CD4-positive, alpha-beta T cell treated with Interleukin-15 for 1 hour (primary cell): ENCODE data around the gene HCAR2.
"Not testable (repeated sequence)": the region's sequence is repeated elsewhere in the genome, so short reads cannot be mapped to it uniquely, and the experiment has no call there.

Experiments
- DNase-seq: peaks from one replicate; pipeline ENCODE4 v3.0.0-alpha.2; 2020

Gene HCAR2

DNA sequence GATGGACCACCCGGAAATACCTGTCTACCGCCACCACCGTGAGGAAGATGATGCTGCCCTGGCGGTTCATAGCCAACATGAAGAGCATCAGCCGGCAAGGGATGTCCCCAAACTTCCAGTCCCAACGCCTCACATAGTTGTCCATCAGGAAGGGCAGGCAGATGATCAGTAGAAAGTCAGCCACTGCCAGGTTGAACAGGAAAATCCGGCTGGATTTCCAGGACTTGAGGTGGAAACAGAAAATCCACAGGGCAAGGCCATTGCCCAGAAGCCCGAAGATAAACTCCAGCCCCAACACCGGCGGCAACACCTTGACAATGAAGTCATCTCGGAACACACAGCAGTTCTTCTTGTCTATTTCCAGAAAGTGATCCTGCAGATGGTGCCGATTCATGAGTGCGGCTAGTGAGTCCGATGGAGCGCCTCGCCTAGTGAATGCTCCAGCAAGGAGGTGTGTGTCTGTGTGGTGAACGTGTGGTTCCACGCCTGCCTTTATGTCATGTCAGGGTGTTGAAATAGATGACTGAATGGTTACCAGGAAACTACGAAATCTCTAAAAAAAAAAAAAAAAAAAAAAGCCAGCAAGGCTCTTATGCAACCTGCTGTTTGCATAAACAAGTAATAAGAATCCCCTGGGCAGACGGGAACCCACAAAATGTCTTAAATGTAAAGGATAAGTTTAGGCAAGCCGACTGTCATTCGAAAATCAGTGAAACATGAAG is at the start of gene HCAR2:
Gene HCAR2 (minus strand): TSS at position 468 of the 722 bp plus-strand sequence. CDS start 74 bp downstream, at position 394.
- DNase-seq: peak; percentile 61

- peak; percentile 98 for DNase-seq
Observed at GRCh38 chr12:122752464-122753318, 49.5 kb upstream of the HCAR2 start, which contains the start of gene DENR. TSS of gene DENR (plus strand) at chr12:122752824. CDS start at chr12:122753702, 878 bp downstream.

GRCh38 chr12:122750781-122751515 is 47.8 kb upstream of the HCAR2 start:
- DNase-seq: not testable (repeated sequence)

DNA sequence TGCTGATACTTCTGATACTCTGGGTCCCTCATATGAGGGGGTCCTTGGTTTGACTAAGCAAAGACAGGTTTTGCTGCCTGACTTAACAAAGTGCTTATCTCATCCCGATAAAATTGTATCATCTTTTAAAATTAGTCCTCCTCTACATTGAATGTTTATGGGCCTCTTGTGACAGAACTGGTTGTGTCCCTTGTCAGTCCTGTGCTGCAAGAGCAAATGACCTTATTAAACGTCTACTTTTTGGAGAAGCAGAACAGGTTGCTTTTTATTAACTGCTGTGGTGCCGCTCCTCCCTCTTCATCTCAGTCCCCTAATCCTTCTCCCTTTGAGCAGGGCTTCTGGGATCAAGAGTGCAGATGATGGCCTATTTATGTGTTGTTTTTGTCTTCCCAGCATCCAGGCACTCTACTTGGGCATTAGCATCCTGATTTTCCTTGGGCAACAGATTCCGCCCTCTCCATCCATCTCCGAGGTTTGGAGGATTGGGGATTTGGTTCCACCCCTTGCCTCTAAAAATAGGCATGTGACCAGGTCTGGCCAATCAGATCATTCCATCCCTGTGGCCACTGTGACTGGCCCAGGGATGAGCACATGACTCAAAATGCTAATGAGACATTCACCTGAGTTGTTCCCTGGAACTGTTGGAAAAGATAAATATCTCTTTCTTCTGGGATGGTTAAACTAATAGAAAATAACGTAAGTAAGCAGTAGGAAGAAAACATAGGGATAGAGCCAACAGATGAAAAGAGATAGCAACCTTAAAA is 46.6 kb upstream of the HCAR2 start:
- no peak for DNase-seq

GRCh38 chr12:122747224-122748135 is 44.3 kb upstream of the HCAR2 start:
- DNase-seq: no peak

GRCh38 chr12:122743895-122744525 is 40.9 kb upstream of the HCAR2 start:
- peak; percentile 62 for DNase-seq

GRCh38 chr12:122740351-122740750 is 37.2 kb upstream of the HCAR2 start:
- no peak for DNase-seq

GRCh38 chr12:122738571-122738970 is 35.4 kb upstream of the HCAR2 start:
- no peak for DNase-seq

DNA sequence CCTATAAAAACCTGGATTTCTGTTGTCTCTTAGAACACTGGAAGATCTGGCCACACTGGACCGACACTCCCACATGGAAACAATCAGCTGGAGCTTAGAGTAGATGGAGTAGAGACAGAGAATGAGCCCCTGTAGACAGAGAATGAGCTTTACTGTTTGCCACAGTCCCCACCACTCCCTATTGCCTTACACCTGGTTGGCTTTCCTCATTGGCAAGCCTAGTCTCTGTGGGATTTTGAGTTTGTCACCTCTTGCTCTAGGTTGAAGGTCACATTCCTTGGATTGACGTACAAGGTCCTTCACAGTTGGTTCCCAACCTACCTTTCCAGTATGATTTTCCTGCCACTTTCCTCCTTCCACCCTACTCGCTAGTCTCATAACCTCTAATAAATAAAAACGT is 29.5 kb upstream of the HCAR2 start:
- DNase-seq: no peak

GRCh38 chr12:122732170-122732569 is 29.0 kb upstream of the HCAR2 start:
- no peak for DNase-seq

DNA sequence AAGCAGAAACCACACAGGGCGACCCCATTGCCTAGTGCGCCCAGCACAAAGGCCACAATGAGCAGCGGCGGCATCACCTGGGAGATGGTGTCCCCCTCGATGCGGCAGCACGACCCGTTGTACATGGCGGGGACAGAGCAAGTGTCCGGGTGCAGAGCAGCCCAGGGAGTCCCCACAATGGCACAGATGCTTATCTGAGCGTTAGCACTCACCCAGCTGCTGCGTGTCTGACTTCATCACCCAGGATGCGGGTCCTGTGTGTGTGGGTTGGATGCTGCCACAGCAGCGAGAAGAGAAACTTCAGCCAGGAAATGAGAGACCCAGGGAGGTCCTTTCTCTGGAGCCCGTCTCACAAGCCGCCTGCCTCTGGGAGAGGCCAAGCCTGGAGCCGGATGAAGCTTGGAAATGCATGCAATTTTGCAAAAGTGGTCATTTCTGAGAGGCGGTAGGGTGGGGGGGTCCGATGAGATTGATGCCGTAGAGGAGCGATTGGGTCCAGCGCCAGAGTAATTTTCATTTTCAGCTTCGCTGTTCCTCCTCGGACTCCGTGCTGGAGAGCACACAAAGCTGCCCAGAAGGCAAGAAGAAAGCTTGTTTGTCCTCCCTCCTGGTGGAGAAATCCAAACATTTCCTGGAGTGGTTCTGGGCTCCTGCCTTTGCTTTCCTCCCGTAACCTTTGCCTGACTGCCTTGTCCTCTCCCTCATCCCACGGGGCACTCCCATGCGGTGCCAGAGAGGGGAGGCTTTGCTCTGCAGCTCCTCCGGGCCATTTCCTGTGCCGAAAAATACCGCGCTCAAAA is 27.3 kb upstream of the HCAR2 start, which contains the start of gene HCAR1:
Gene HCAR1 (minus strand): TSS at position 630 of the 800 bp plus-strand sequence. CDS start 505 bp downstream, at position 125.
- DNase-seq: no peak

DNA sequence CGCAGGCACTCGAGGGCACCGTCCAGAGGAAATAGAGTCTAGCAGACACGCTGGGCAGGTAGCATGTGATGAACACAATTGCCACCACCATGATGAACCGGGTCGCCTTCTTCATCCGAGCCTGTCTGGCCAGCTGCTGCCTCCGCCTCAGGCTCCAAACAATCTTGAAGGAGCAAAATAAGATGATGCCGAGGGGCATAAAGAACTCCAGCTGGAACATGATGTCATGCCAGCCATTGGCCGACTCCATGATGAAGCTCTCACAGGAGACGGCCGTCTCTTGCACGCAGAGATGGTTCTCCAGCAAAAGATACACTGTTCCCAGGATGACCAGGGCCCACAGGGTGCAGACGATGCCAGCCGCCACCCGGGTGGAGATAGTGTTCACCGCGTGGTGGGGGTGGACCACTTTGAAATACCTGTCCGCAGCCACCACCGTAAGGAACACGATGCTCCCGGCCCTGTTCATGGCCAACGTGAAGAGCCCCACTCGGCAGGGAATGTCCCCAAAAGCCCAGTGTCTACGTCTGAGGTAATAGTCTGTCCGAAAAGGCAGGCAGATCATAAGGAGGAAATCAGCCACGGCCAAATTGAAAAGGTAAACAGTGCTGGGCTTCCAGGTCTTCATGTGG is 26.5 kb upstream of the HCAR2 start:
- DNase-seq: no peak

GRCh38 chr12:122726080-122726558 is 23.0 kb upstream of the HCAR2 start:
- no peak for DNase-seq

DNA sequence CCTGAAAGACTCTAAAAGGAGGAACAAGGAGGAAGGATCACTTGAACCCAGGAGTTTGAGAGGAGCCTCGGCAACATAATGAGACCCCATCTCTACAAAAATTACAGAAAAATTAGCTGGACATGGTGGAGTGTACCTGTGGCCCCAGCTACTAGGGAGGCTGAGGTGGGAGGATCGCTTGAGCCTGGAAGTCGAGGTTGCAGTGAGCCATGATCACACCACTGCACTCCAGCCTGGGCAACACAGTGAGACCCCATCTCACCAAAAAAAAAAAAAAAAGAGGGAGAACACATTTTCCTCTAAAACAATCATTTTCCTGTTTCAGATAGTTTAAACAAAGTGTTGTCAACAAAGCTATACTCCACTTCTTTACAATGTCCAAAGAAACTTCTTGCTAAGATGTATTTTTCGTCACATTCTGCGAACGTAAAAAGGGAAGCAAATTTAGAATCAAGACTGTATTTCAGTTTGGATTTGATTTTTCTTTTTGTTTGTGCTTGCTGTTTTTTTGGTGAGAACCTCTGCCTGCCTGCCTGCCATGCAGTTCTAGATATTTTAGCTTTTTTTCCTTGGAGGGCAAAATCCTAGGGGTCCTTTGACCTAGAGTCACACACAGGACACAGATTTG is 22.4 kb upstream of the HCAR2 start:
- DNase-seq: no peak

- no peak for DNase-seq
Observed at GRCh38 chr12:122724641-122725243, 21.6 kb upstream of the HCAR2 start.

DNA sequence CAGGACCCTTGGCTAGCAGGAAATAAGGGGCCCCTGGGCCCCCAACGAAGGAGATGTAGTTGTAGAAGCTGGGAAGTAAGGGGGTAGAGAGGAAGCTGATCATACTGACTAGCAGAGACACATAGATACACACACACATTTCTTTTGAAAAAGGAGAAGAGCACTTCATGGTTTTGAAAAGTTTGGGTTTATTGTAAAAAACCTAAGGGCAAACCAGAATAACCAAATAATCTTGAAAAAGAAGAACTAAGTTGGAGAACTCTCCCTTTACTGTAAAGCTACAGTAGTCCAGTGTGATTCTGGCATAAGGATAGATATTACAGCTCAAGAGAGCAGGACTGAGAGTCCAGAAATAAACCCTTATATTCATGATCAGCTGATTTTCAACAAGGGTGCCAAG is 19.2 kb upstream of the HCAR2 start:
- no peak for DNase-seq

- no peak for DNase-seq
Observed at GRCh38 chr12:122721057-122721545, 17.9 kb upstream of the HCAR2 start.

GRCh38 chr12:122716658-122717057 is 13.5 kb upstream of the HCAR2 start, which contains the start of gene HCAR3:
TSS of gene HCAR3 (minus strand) at chr12:122716811. CDS start at chr12:122716737, 74 bp downstream.
- peak; percentile 71 for DNase-seq
